ENCODE data around the gene SMLR1.

The SMLR1 gene

DNA sequence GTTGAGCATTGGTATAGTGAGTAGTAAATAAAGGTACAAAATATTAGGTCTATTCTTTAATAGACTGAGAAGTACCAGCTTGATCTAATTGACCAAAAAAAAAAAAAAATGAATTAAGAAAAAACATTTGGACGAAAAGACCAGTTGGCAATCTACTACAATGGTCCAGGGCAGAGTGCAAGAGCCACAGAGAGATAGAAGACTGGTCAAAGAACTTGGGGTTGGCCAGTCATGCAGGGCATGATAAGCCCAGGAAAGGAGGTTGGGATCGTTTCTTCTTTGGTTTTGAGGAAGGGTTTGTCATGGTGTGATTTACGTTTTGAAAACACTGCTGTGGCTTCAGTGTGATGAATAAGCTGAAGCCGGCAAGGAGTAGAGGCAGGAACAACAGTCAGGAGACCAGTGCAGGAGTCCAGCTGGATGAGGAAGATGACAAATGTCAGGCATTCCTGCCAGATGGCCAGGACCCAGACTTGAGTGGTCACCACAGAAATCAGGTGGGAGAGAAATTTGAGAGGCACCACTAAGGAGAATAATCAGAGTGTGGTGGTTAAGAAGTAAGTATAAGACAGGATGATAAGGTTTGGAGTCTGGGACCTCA lies 14.0 kb downstream of the SMLR1 start:
- no peak overlapping the region for H3K4me3 ChIP-seq (ENCODE audit: low read length)

DNA sequence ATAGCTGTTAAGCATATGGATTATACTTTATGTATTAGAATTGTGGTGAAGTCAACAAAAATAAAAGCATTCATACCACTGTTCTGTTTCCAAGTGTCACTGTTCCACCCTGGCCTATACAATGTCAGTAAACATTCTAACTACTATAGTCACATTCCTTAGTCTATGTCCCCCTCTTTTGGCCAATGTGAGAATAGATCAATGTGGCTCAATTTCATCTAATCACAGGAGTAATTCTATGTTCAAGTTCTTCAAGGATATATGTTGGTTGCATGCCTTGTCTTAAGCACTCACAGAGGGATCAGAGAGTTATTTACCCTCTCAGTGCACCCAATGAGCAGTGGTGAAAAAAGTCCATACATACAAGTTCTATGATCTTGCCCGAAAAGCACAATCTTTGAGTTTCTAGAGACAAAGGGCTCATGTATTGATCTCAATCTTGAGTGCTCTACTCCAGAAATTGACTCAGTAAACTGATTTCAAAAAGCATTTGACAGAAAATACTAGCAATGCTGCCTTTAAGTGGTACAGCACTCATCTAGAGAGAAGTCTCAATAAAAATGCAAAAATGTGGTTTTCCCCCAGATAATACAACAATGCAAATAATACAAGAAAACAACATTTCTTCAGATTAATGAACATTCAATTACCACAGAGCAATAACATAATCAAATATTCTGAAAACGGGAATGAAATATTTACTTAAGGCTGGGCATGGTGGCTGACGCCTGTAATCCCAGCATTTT lies 16.5 kb downstream of the SMLR1 start:
- Histone ChIP-seq H3K27ac (ENCODE audit: low read length) (no peak overlapping the region), H3K4me1 (ENCODE audit: control insufficient read depth, low read depth, low read length) (peaks cover 20% of the 10 kb centered on the region), H3K9me3 (ENCODE audit: control insufficient read depth, low read depth, low read length) (no peaks in the 10 kb centered on the region), H3K27me3 (ENCODE audit: control insufficient read depth, insufficient read depth, low read length) (no peaks in the 10 kb centered on the region), H3K9ac (ENCODE audit: low read length) (no peak overlapping the region), H3K36me3 (ENCODE audit: control insufficient read depth, low read depth, low read length) (no peaks in the 10 kb centered on the region), H3K4me3 (ENCODE audit: low read length) (no peak overlapping the region)

More for the DNA sequence above, 14.0 kb downstream of the SMLR1 start:
- no peaks in the 10 kb centered on the region for H3K27me3 ChIP-seq (ENCODE audit: control insufficient read depth, insufficient read depth, low read length)
- H3K9ac ChIP-seq (ENCODE audit: low read length), result no peak overlapping the region
- peaks cover 20% of the 10 kb centered on the region for H3K4me1 ChIP-seq (ENCODE audit: control insufficient read depth, low read depth, low read length)
- H3K27ac ChIP-seq (ENCODE audit: low read length), result no peak overlapping the region
- H3K36me3 ChIP-seq (ENCODE audit: control insufficient read depth, low read depth, low read length), result no peaks in the 10 kb centered on the region
- no peaks in the 10 kb centered on the region for H3K9me3 ChIP-seq (ENCODE audit: control insufficient read depth, low read depth, low read length)

- no peaks in the 10 kb centered on the region for H3K4me1 ChIP-seq (ENCODE audit: control insufficient read depth, low read depth, low read length)
- H3K27ac ChIP-seq (ENCODE audit: low read length), result no peak overlapping the region
These were observed 19.3 kb downstream of the SMLR1 start for GRCh38 chr6:130846501-130846900.

GRCh38 chr6:130847001-130847910 lies 20.1 kb downstream of the SMLR1 start:
- no peak overlapping the region for H3K9ac ChIP-seq (ENCODE audit: low read length)
- no peaks in the 10 kb centered on the region for H3K27me3 ChIP-seq (ENCODE audit: control insufficient read depth, insufficient read depth, low read length)
- no peaks in the 10 kb centered on the region for H3K4me1 ChIP-seq (ENCODE audit: control insufficient read depth, low read depth, low read length)
- no peaks in the 10 kb centered on the region for H3K36me3 ChIP-seq (ENCODE audit: control insufficient read depth, low read depth, low read length)
- H3K4me3 ChIP-seq (ENCODE audit: low read length), result no peak overlapping the region
- no peaks in the 10 kb centered on the region for H3K9me3 ChIP-seq (ENCODE audit: control insufficient read depth, low read depth, low read length)
- H3K27ac ChIP-seq (ENCODE audit: low read length), result no peak overlapping the region

More at GRCh38 chr6:130846501-130846900, 19.3 kb downstream of the SMLR1 start:
- Histone ChIP-seq H3K9ac (ENCODE audit: low read length) (no peak overlapping the region), H3K36me3 (ENCODE audit: control insufficient read depth, low read depth, low read length) (no peaks in the 10 kb centered on the region), H3K4me3 (ENCODE audit: low read length) (no peak overlapping the region), H3K27me3 (ENCODE audit: control insufficient read depth, insufficient read depth, low read length) (no peaks in the 10 kb centered on the region), H3K9me3 (ENCODE audit: control insufficient read depth, low read depth, low read length) (no peaks in the 10 kb centered on the region)

GRCh38 chr6:130848945-130849344 lies 21.7 kb downstream of the SMLR1 start:
- H3K27me3 ChIP-seq (ENCODE audit: control insufficient read depth, insufficient read depth, low read length), result no peaks in the 10 kb centered on the region
- H3K9me3 ChIP-seq (ENCODE audit: control insufficient read depth, low read depth, low read length), result no peaks in the 10 kb centered on the region
- no peak overlapping the region for H3K27ac ChIP-seq (ENCODE audit: low read length)
- peaks cover 9% of the 10 kb centered on the region for H3K4me1 ChIP-seq (ENCODE audit: control insufficient read depth, low read depth, low read length)
- no peak overlapping the region for H3K9ac ChIP-seq (ENCODE audit: low read length)
- no peaks in the 10 kb centered on the region for H3K36me3 ChIP-seq (ENCODE audit: control insufficient read depth, low read depth, low read length)
- H3K4me3 ChIP-seq (ENCODE audit: low read length), result no peak overlapping the region

GRCh38 chr6:130849594-130849993 lies 22.4 kb downstream of the SMLR1 start:
- Histone ChIP-seq H3K27ac (ENCODE audit: low read length) (no peak overlapping the region), H3K4me3 (ENCODE audit: low read length) (no peak overlapping the region), H3K9me3 (ENCODE audit: control insufficient read depth, low read depth, low read length) (no peaks in the 10 kb centered on the region), H3K9ac (ENCODE audit: low read length) (no peak overlapping the region), H3K4me1 (ENCODE audit: control insufficient read depth, low read depth, low read length) (peaks cover 13% of the 10 kb centered on the region), H3K27me3 (ENCODE audit: control insufficient read depth, insufficient read depth, low read length) (no peaks in the 10 kb centered on the region), H3K36me3 (ENCODE audit: control insufficient read depth, low read depth, low read length) (no peaks in the 10 kb centered on the region)

GRCh38 chr6:130851026-130851425 lies 23.8 kb downstream of the SMLR1 start:
- no peaks in the 10 kb centered on the region for H3K9me3 ChIP-seq (ENCODE audit: control insufficient read depth, low read depth, low read length)
- H3K27ac ChIP-seq (ENCODE audit: low read length), result no peak overlapping the region
- no peaks in the 10 kb centered on the region for H3K27me3 ChIP-seq (ENCODE audit: control insufficient read depth, insufficient read depth, low read length)
- H3K4me3 ChIP-seq (ENCODE audit: low read length), result no peak overlapping the region
- no peak overlapping the region for H3K9ac ChIP-seq (ENCODE audit: low read length)
- H3K36me3 ChIP-seq (ENCODE audit: control insufficient read depth, low read depth, low read length), result no peaks in the 10 kb centered on the region
- H3K4me1 ChIP-seq (ENCODE audit: control insufficient read depth, low read depth, low read length), result peaks cover 13% of the 10 kb centered on the region

DNA sequence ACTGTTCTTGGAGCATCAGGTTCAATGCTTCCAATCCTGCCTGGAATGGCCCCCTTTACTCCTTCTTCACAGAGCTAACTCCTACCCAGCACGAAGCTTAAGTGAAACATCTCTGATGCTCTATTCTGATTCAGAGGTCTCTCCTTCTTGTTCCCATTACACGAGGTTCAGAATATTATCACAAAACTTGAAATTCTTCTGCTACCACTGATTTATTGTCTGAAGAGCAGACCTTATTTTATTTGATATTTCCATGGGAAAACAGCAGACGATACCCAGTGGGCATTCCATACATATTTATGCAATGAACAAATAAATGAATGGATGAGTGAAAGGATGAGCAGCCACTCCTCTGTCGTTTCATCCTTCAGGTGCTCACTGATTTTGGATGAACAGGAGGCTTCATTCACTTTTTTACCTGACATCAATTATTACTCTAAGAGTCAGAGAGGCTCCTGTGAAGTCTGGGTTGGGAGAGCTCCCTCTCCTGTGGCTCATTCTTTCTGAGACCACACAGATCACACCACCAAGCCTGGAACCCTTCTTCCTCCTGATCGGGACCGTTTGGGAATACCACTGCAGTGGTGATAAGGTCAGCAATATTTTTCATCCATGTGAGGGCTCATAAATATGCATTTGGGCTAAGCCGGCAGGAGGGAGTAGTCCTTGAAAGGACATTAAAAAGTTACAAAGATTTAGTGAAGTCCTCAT lies 25.8 kb downstream of the SMLR1 start:
- peaks cover 13% of the 10 kb centered on the region for H3K4me1 ChIP-seq (ENCODE audit: control insufficient read depth, low read depth, low read length)
- no peak overlapping the region for H3K27ac ChIP-seq (ENCODE audit: low read length)
- H3K9me3 ChIP-seq (ENCODE audit: control insufficient read depth, low read depth, low read length), result no peaks in the 10 kb centered on the region
- H3K27me3 ChIP-seq (ENCODE audit: control insufficient read depth, insufficient read depth, low read length), result no peaks in the 10 kb centered on the region
- H3K36me3 ChIP-seq (ENCODE audit: control insufficient read depth, low read depth, low read length), result no peaks in the 10 kb centered on the region
- no peak overlapping the region for H3K9ac ChIP-seq (ENCODE audit: low read length)
- H3K4me3 ChIP-seq (ENCODE audit: low read length), result no peak overlapping the region

DNA sequence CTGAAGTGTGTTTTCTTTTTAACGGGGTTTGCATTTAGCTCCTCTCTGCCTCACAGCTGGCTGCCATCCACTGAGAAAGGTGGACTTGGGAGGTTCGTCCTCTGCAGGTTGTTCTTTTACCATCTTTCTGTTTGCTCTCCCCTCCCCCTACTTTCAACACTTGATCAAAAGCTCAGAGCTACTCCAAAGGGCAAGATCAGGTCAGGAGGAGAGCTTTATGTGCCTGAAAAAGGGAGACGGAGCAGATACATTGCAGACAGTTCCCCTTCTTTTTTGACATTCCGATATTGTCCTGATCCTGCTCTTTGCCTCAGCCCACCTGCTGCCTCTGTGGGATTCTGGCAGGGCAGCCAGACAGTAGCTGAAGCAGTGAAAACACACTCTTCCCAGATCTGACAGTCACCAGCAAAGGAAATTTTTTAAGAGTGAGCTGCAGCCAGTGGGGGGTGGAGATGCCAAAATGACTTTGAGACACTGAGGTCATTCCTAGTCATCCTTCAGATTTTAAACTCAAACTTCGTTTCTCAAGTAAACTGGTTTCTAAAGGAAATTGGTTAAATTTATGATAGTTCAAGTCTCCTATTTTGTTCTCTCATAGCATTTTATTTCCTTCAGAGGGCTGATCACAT lies 26.5 kb downstream of the SMLR1 start:
- Histone ChIP-seq H3K36me3 (ENCODE audit: control insufficient read depth, low read depth, low read length) (no peaks in the 10 kb centered on the region), H3K4me1 (ENCODE audit: control insufficient read depth, low read depth, low read length) (peaks cover 13% of the 10 kb centered on the region)

DNA sequence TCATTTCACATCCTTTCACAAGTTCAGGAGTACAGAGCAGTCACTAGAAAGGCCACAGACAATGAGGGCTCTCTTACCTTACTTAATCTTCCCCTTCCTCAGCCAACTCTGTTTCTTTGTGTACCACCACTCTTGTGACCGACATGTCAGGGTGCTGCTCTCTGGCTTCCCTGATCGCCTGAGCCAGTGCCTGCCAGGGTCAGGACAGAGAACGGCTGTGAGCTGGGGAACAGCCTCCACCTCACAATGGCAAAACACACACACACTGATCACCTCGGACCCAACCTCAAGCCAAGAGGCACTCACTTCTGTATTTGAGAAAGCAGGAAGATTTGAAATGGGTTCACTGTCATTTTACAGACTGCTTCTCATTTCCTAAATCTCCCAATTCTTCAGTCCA lies 30.8 kb downstream of the SMLR1 start:
- no peak overlapping the region for H3K27ac ChIP-seq (ENCODE audit: low read length)
- no peaks in the 10 kb centered on the region for H3K27me3 ChIP-seq (ENCODE audit: control insufficient read depth, insufficient read depth, low read length)
- no peak overlapping the region for H3K4me3 ChIP-seq (ENCODE audit: low read length)
- no peaks in the 10 kb centered on the region for H3K9me3 ChIP-seq (ENCODE audit: control insufficient read depth, low read depth, low read length)
- H3K4me1 ChIP-seq (ENCODE audit: control insufficient read depth, low read depth, low read length), result peaks cover 13% of the 10 kb centered on the region
- H3K36me3 ChIP-seq (ENCODE audit: control insufficient read depth, low read depth, low read length), result no peaks in the 10 kb centered on the region
- H3K9ac ChIP-seq (ENCODE audit: low read length), result no peak overlapping the region

More for the DNA sequence above, 26.5 kb downstream of the SMLR1 start:
- no peak overlapping the region for H3K9ac ChIP-seq (ENCODE audit: low read length)
- no peak overlapping the region for H3K27ac ChIP-seq (ENCODE audit: low read length)
- no peak overlapping the region for H3K4me3 ChIP-seq (ENCODE audit: low read length)
- no peaks in the 10 kb centered on the region for H3K27me3 ChIP-seq (ENCODE audit: control insufficient read depth, insufficient read depth, low read length)
- H3K9me3 ChIP-seq (ENCODE audit: control insufficient read depth, low read depth, low read length), result no peaks in the 10 kb centered on the region

All from iPS-18a (cell line).